ENCODE results near the gene C2orf68.
"Not testable (repeated sequence)": the region's sequence is repeated elsewhere in the genome, so short reads cannot be mapped to it uniquely, and the experiment has no call there.

Gene C2orf68

GRCh38 chr2:85628658-85629057 lies 16.8 kb upstream of the C2orf68 start:
- peak; percentile 25 to 41 (median 27) for DNase-seq

- no peak for DNase-seq
Measured at GRCh38 chr2:85623991-85624390, 12.1 kb upstream of the C2orf68 start.

DNA sequence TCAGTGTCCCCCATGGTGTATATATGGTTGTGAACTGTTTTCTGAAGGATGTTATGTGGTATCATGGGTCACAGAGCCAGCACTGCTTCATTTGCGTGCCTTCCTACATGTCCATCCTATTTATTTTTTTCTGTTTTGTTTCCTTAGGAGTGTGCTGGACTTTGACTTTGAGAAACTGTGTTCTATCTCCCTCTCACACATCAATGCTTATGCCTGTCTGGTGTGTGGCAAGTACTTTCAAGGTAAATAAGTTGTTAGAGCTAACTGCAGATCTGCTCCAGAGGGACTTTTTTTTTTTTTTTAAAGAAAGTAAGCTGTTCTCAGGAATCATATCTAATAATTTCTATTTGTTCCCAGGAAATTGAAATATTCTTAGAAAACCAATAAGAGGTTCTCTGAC lies 9.5 kb upstream of the C2orf68 start:
- no peak for DNase-seq

DNA sequence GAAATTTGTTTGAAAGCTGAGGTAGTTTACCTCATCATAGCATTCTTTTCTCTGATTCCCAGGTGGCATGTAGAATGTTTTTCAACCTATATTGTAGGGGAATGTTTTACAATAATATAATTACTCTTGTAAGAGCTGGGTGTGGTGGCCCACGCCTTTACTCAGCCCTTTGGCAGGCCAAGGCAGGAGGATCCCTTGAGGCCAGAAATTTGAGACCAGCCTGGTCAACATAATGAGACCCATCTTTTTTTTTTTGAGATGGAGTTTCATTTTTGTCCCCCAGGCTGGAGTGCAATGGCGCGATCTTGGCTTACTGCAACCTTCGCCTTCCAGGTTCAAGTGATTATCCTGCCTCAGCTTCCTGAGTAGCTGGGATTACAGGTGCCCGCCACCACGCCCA lies 7.8 kb upstream of the C2orf68 start:
- no peak for DNase-seq

GRCh38 chr2:85617723-85618122 lies 5.9 kb upstream of the C2orf68 start:
- not testable (repeated sequence) for DNase-seq

GRCh38 chr2:85615413-85615728 lies 3.5 kb upstream of the C2orf68 start:
- DNase-seq = no peak

GRCh38 chr2:85614757-85615156 lies 2.9 kb upstream of the C2orf68 start:
- not testable (repeated sequence) for DNase-seq

- DNase-seq = no peak
Measured at GRCh38 chr2:85613717-85614515, 2.0 kb upstream of the C2orf68 start.

GRCh38 chr2:85611217-85611704 lies 605 bp downstream of the C2orf68 start:
- DNase-seq = peak in 2 of 3 donors; percentile 10 to 32

- no peak for DNase-seq
Measured at GRCh38 chr2:85607268-85608215, 4.3 kb downstream of the C2orf68 start.

GRCh38 chr2:85606116-85606455 lies 5.8 kb downstream of the C2orf68 start:
- DNase-seq = no peak

- no peak for DNase-seq
Measured at GRCh38 chr2:85605406-85606115, 6.3 kb downstream of the C2orf68 start.

- no peak for DNase-seq
Measured at GRCh38 chr2:85604568-85605339, 7.1 kb downstream of the C2orf68 start.

- DNase-seq = not testable (repeated sequence)
Measured at GRCh38 chr2:85604133-85604444, 7.8 kb downstream of the C2orf68 start.

GRCh38 chr2:85602476-85603234 lies 9.2 kb downstream of the C2orf68 start, which contains the start of gene TMEM150A:
TMEM150A (minus strand) TSS chr2:85602698; CDS start chr2:85601948, 750 bp downstream.
- DNase-seq = peak; percentile 96 to 99 (median 99)

DNA sequence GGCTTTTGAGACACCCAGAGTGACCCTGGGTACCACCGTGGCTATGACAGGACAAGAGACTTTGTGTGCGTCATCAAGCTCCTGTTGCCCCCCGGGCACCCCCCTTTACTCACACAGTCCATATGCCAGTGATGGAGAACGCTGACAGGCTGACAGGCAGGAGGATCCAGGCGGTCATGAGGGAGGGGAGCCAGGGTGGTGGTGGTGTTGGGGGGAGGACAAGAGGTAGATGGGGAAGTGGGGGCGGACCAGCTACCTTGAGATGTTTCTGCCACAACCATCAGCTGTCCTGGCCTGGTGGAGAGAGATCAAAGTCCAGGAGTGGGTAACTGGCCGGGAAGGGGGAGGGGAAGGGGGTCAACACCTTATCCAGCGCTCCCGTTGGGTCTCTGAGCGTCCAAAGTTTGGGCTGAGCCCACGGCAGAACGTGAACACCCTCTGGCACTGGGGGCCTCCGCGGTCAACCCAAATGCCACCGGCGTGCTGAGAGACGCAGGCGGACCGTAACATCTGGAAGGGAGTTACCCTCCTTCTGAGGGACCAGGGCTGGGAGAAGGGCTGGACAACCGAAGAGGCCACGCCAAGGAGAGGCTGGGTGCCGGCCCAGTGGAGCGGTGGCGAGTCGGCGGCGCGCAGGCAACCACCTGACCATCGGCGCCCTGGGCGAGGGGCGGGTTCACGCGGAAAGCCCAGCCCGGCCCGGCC lies 9.9 kb downstream of the C2orf68 start:
- DNase-seq = peak; percentile 60 to 80 (median 67)

- no peak for DNase-seq
Measured at GRCh38 chr2:85600951-85601770, 10.7 kb downstream of the C2orf68 start.

GRCh38 chr2:85600235-85600575 lies 11.7 kb downstream of the C2orf68 start:
- DNase-seq = no peak

DNA sequence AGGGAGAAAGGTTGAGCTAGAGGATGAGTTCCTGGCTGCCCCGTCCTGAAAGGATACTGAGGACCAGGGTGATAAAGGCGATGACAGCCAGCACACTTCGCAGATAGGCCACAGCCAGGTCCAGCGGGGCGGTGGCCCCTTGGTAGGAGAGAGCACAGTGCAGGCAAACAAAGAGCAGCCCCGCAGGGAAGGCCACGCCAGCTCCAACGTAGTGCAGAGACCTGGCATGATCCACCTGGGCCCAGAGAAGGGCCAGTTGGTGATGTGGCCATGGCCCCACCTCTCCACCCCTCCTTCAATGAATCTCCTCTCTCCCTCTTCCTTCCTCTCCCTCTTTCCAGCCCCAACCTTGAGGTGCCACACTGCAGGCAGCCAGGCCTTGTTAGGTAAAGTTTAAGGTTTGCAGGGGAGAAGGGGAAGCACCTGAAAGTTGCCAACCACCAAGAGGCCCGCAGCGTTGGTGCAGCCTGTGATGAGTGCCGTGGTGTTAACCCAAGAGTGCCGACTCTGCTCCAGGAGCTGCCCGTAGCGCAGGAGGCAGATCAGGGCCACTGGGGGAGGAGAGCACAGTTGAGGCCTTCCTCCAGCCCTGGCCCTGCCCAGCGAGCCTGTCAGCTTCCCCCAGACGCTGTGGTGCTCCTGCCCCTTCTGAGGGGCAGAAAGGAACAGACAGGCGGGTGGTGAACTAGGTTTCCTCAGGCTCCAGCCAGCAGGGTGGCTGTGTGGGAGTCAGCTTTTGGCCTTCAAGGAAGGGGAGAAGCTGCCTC lies 12.2 kb downstream of the C2orf68 start:
- no peak for DNase-seq
